ENCODE data around the gene POC5.
A peak's percentile ranks its signal among the peaks of the same experiment; 100 is the strongest.

Gene POC5

GRCh38 chr5:75660678-75661465, 56.4 kb downstream of the POC5 start:
- DNase-seq (ENCODE audit: low spot score), result no peak

- no peak for DNase-seq (ENCODE audit: low spot score)
Measured at GRCh38 chr5:75659791-75660450, 57.3 kb downstream of the POC5 start.

GRCh38 chr5:75656311-75657003, 60.8 kb downstream of the POC5 start:
- DNase-seq (ENCODE audit: low spot score), result no peak

GRCh38 chr5:75654693-75655295, 62.4 kb downstream of the POC5 start:
- DNase-seq (ENCODE audit: low spot score), result no peak

GRCh38 chr5:75653521-75653920, 63.7 kb downstream of the POC5 start:
- no peak for DNase-seq (ENCODE audit: low spot score)

GRCh38 chr5:75651575-75652238, 65.5 kb downstream of the POC5 start:
- DNase-seq (ENCODE audit: low spot score), result no peak

- peak; percentile 15 for DNase-seq (ENCODE audit: low spot score)
Measured at GRCh38 chr5:75648712-75649111, 68.5 kb downstream of the POC5 start.

- DNase-seq (ENCODE audit: low spot score), result no peak
Measured at GRCh38 chr5:75640826-75641225, 76.4 kb downstream of the POC5 start.

- no peak for DNase-seq (ENCODE audit: low spot score)
Measured at GRCh38 chr5:75640395-75640794, 76.8 kb downstream of the POC5 start.

GRCh38 chr5:75639535-75640311, 77.5 kb downstream of the POC5 start:
- no peak for DNase-seq (ENCODE audit: low spot score)

GRCh38 chr5:75637949-75638348, 79.3 kb downstream of the POC5 start:
- no peak for DNase-seq (ENCODE audit: low spot score)

- no peak for DNase-seq (ENCODE audit: low spot score)
Measured at GRCh38 chr5:75632321-75632720, 84.9 kb downstream of the POC5 start.

GRCh38 chr5:75630875-75631274, 86.4 kb downstream of the POC5 start:
- DNase-seq (ENCODE audit: low spot score), result no peak

GRCh38 chr5:75627801-75628200, 89.4 kb downstream of the POC5 start:
- no peak for DNase-seq (ENCODE audit: low spot score)

- no peak for DNase-seq (ENCODE audit: low spot score)
Measured at GRCh38 chr5:75626959-75627358, 90.3 kb downstream of the POC5 start.

Data from HuH-7 (cell line).